GM18907 (cell line): ENCODE measurements around the gene CFAP46.

ENCODE experiments used
- ATAC-seq: cut with Tn5 transposase; IDR thresholded peaks from one replicate; pipeline ENCODE4 v1.9.1; 2021; ENCODE audit warnings: mild to moderate bottlenecking, moderate library complexity; ENCODE audit not compliant: unreplicated experiment

Gene CFAP46

DNA sequence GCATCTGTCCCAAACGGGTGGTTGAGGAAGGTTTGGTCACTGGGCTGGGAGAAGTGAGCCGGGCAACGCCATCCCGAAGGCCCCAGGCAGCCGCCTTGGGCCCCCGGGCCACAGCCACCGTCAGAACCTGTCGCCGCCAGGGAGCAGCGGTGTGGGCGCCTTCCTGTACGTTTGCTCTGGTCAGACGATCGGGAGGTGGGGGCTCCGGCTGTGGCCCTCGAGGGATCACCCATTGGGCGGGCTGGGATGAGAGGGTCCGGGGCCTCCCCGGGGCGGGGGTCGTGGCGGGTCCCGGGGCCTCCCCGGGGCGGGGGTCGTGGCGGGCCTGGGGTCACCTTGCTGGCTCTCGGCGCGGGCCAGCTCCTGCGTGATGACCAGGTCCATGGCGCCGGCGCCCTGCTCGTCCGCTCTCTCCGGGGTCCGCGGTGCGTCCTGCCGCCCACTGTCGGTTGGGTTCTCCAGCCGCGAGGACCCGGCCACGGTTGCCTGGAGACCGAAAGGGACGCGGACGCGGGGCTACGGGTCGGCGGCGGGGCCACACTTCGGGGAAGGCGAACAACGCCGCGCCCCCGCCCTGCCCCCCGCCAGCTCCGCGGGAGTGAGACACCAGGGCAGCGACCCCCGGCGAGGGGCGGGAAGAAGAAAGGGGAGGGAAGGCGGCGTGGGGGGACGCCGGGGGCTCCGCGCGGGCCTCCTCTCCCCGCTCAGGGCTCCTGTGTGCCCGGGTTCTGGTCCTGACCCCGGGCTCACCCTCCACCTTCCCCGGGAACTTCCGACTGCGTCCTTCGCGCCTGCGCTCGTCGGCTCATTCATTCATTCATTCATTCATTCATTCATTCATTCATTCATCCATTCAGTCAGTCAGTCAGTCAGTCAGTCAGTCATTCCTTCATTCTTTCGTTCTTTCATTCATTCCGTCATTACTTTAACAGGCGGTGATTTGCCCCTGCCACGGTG, at the start of gene CFAP46:
Gene CFAP46, minus strand, starts transcription at position 470 of the 957 bp plus-strand sequence. Its CDS starts 86 bp downstream, at position 384.
- ATAC-seq, result no peak

- no peak for ATAC-seq
Measured at GRCh38 chr10:132991706-132992432, 49.5 kb upstream of the CFAP46 start.

DNA sequence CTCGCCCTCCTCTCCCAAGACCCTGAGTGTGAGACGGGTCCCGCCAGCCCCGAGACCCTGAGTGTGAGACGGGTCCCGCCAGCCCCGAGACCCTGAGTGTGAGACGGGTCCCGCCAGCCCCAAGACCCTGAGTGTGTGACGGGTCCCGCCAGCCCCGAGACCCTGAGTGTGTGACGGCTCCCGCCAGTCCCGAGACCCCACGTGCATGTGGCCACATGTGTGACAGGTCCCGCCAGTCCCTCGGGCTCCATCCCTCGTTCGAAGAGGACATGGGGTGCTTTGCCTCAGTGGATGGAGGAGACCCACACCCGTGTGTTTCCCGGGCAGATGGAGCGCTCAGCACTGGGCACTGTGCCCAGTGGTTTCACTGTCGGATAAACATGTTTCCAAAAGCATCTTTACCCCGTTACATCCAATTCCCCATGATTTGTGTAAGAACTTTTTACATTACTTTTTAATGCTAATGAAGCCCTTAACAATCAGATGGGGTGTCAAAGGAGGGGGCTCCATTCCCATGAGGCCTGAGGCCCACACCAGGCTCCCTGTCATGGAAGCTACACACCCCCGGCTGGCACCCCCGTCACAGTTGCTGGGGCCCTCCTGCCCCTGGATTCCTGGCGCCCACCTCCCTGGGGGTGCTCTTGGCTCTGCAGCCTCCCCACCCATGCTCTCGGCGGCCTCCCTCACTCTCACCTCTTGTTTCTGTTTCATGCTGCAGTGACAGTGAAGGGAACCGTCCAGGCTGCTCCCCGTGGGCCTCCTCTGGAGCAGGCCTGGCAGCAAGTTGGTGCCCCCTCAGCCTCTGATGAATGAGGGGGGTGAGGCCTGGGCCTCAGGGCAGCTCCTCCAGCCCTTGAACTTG, 48.5 kb upstream of the CFAP46 start:
- ATAC-seq, result no peak

GRCh38 chr10:132989476-132990415, 47.4 kb upstream of the CFAP46 start:
- ATAC-seq, result no peak

- no peak for ATAC-seq
Measured at GRCh38 chr10:132988988-132989387, 46.6 kb upstream of the CFAP46 start.

GRCh38 chr10:132987671-132988571, 45.6 kb upstream of the CFAP46 start:
- ATAC-seq, result no peak

DNA sequence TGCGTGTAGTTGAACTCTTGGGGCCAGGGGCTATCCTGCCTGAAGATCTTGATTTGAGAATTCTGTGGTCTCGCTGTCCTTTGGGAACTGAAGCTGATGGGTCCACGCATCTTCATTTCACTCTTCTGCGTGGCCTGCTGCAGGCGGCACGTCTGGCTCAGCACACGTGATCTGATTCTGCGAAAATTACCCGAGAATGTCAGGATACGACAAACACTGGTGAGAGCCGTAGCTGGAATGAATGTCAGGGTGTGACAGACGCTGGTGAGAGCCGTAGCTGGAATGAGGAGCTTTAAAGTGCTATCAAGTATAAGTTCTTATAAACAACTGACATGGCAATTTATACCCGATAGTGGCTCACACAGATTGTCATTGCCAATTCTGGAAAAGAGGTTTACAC, 44.6 kb upstream of the CFAP46 start:
- ATAC-seq, result no peak

DNA sequence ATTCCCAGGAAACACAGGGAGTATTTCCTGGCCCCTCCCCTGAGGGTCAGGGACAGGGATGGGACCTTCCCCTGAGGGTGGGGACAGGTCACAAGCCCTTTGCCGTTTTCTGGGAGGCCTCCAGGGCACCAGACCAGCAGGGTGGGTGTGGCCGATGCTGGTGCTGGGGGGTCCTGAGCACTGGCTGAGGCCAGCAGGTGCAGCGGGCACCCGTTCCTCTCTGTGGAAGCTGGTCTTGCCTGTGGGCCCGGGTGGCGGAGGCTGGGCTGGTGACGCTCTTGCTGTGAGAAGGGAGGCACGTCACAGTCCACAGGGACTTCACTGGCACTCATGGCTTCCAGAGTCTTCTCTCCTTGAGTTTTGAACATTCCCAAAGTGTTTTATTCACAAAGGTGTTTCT, 44.2 kb upstream of the CFAP46 start:
- ATAC-seq, result no peak

- ATAC-seq, result no peak
Measured at GRCh38 chr10:132986076-132986475, 43.7 kb upstream of the CFAP46 start.

DNA sequence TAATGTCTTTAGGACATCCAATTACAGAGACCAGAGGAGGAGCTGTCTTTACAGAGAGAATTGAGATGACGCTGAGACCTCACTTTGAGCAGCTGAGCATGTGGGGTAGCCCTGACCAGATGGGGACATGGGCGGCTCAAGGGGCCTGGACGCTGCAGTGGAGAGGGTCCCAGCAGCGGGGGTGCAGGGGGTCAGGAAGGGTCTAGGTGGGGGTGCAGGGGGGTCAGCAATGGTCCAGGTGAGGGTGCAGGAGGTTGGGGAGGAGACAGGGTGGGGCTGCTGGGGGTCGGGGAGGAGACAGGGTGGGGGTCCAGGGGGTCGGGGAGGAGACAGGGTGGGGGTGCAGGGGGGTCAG, 43.2 kb upstream of the CFAP46 start:
- ATAC-seq, result no peak

GRCh38 chr10:132984801-132985545, 42.6 kb upstream of the CFAP46 start:
- no peak for ATAC-seq

DNA sequence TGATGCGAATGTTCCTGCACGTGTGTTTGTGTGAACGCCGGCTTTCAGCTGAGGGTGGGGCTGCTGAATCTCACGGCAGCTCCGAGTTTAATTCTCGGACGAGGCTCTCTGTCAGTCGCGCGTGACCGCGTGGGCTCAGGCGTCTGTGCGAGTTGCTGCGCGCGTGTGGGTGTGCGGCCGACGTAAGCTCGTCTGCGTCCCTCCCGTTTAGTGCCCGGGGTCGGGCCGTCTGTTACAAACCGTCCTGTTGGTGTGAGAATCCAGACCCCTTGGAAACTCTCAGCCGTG, 41.6 kb upstream of the CFAP46 start:
- no peak for ATAC-seq

- no peak for ATAC-seq
Measured at GRCh38 chr10:132983252-132984007, 41.1 kb upstream of the CFAP46 start.

DNA sequence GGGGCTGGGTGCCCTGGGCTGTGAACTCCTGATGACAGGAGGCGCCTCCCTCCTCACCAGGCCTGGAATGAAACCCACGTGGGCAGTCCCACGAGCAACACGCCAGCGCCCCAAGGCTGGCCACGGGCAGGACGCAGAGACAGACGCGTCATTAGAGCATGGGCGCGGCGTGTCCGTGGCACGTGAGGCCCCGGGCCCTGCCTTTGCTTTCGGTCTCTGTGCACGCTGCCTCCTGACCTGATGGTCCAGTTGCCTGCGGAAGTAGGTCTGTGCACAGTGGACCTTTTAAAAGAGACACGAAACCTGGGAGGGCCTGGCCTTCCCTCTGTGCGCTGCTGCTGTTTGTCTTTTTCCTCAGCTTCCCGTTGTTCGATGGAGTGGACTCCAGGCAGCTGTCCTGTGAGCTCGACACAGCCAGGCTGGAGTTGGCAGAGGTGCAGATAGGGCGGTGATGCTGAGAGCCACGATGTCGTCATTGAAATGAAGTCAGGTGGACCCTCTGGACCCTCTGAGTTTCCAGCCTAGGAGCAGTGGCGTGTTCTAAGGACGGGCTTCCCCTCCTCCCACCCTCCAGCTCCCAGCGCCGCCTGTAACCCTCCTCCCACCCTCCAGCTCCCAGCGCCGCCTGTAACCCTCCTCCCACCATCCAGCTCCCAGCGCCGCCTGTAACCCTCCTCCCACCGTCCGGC, 40.1 kb upstream of the CFAP46 start:
- ATAC-seq, result no peak

GRCh38 chr10:132981746-132982145, 39.4 kb upstream of the CFAP46 start:
- no peak for ATAC-seq

DNA sequence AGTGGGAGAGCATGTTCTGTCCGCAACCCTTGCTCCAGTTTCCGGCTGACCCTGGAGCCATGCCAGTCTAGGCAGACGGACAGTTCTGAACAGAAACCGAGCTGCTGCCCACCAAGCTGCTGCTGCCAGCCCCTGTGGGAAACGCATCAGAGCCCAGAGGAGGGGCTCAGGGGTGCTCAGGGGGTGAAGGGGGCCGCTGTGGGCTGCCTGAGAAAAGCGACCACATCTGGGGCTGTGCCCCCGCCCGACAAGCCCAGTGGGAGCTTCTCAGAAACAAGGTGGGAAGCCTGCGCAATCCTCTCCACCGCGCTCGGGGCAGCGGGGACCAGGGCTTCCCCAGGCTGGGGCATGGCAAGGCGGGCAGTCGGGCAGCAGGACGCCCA, 38.8 kb upstream of the CFAP46 start:
- ATAC-seq, result no peak

DNA sequence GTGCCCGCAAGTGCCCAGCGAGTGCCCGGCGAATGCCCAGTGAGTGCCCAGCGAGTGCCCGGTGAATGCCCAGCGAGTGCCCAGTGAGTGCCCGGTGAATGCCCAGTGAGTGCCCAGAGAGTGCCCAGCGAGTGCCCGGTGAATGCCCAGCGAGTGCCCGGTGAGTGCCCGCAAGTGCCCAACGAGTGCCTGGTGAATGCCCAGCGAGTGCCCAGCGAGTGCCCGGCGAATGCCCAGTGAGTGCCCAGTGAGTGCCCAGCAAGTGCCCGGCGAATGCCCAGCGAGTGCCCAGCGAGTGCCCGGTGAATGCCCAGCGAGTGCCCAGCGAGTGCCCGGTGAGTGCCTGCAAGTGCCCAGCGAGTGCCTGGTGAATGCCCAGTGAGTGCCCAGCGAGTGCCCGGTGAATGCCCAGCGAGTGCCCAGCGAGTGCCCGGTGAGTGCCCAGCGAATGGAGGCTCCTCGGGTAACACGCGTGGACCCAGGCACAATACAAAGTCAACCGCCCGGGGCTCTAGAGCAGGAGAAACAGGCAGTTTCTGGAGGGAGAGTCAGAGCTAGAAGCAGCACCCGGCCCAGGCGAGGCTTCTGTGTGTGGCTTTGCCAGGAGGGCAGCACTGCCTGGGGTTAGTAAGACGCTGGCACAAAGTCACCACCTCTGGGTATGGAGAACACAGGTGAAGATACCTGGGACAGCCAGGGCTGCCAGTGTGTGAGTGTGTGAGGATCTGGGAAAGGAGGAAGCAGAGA, 38.2 kb upstream of the CFAP46 start:
- no peak for ATAC-seq
